Common myeloid progenitor, CD34-positive (primary cell): ENCODE measurements around the gene KIF19.
A peak's percentile ranks its signal among the peaks of the same experiment; 100 is the strongest.

Source experiments
- CTCF ChIA-PET: fragments of 350-600 bp; sonication (Branson Sonifier 250); formaldehyde crosslinking; loops from one replicate; lab custom pipeline; 2021; ENCODE audit warnings: antibody characterized with exemption; lab: Charles Lee
- POLR2A ChIA-PET: fragments of 350-600 bp; sonication (Branson Sonifier 250); formaldehyde crosslinking; loops from one replicate; lab custom pipeline; 2021; ENCODE audit warnings: antibody characterized with exemption; lab: Charles Lee
- DNase-seq, 3 donors: peaks; one replicate each; pipeline versions ENCODE4 v3.0.0 to v3.0.0-alpha.2; 2013
- H3K27ac ChIP-seq, 2 experiments: 1 replicate in 1 of 2; 2 replicates in 1 of 2; pipeline ENCODE4 v1.7.0; 2013; ENCODE audit warnings: inconsistent platforms in 2 of 2, low read length in 2 of 2, mild to moderate bottlenecking in 2 of 2, low read depth in 1 of 2, moderate library complexity in 1 of 2; ENCODE audit not compliant: severe bottlenecking in 2 of 2, insufficient read depth in 1 of 2, poor library complexity in 1 of 2
- H3K27me3 ChIP-seq, 5 experiments: replicated peaks in 2 of 5; 1 replicate in 3 of 5; 2 replicates in 2 of 5; pipeline versions ENCODE4 v1.6.1 to v1.7.0; 2013; ENCODE audit warnings: low read length in 4 of 5, mild to moderate bottlenecking in 2 of 5, moderate library complexity in 2 of 5, inconsistent platforms in 1 of 5; ENCODE audit not compliant: insufficient read depth in 5 of 5, control insufficient read depth in 4 of 5
- H3K36me3 ChIP-seq, 4 experiments: 1 replicate in 2 of 4; 2 replicates in 2 of 4; pipeline versions ENCODE4 v1.6.1 to v1.7.0; 2013; ENCODE audit warnings: low read length in 3 of 4, control low read depth in 1 of 4, mild to moderate bottlenecking in 1 of 4; ENCODE audit not compliant: control insufficient read depth in 4 of 4, insufficient read depth in 4 of 4
- H3K4me1 ChIP-seq, 4 experiments: 1 replicate in 3 of 4; 2 replicates in 1 of 4; pipeline versions ENCODE4 v1.6.1 to v1.7.1; 2013; ENCODE audit warnings: low read length in 3 of 4, mild to moderate bottlenecking in 3 of 4, control low read depth in 1 of 4, inconsistent platforms in 1 of 4, moderate library complexity in 1 of 4; ENCODE audit not compliant: control insufficient read depth in 4 of 4, insufficient read depth in 4 of 4; ENCODE audit errors: control extremely low read depth in 1 of 4
- H3K4me3 ChIP-seq, 7 experiments: 1 replicate in 4 of 7; 2 replicates in 3 of 7; pipeline versions ENCODE4 v1.5.1 to v1.7.0; 2013; ENCODE audit warnings: mild to moderate bottlenecking in 7 of 7, low read length in 6 of 7, moderate library complexity in 6 of 7, inconsistent platforms in 2 of 7, low read depth in 2 of 7, control low read depth in 1 of 7; ENCODE audit not compliant: insufficient read depth in 4 of 7, control insufficient read depth in 1 of 7; ENCODE audit errors: extremely low read depth in 1 of 7
- H3K9me3 ChIP-seq, 5 experiments: 1 replicate in 4 of 5; 2 replicates in 1 of 5; pipeline versions ENCODE4 v1.6.1 to v1.7.1; 2013; ENCODE audit warnings: low read length in 4 of 5, mild to moderate bottlenecking in 2 of 5, inconsistent platforms in 1 of 5, low read depth in 1 of 5, moderate library complexity in 1 of 5; ENCODE audit not compliant: control insufficient read depth in 4 of 5, insufficient read depth in 2 of 5; ENCODE audit errors: control extremely low read depth in 1 of 5
- WGBS: methylation state at CpG from one replicate; pipeline ENCODE4 v1.1.5; 2013; ENCODE audit not compliant: insufficient coverage; 5-methylcytosine and 5-hydroxymethylcytosine counted together

The KIF19 gene

GRCh38 chr17:74362810-74363498, 36.9 kb downstream of the KIF19 start:
- ChIA-PET CTCF (interaction anchor here (0.7 to 18.8 kb wide), 18 partner anchors 7 to 240 kb away, joined by 3 to 185 read pairs (median 4); no protein-coding TSS in a partner anchor), POLR2A (no interaction called here)
- H3K27me3 ChIP-seq: peaks cover 0 to 23% (median 11%) of the 10 kb centered on the region in 5 experiments
- DNase-seq: no peak
- H3K36me3 ChIP-seq: no peaks in the 10 kb centered on the region
- peaks cover 0 to 14% (median 10%) of the 10 kb centered on the region in 4 experiments for H3K4me1 ChIP-seq
- H3K9me3 ChIP-seq: no peaks in the 10 kb centered on the region
- no peak overlapping the region for H3K27ac ChIP-seq
- WGBS: 92% methylated on average over 11 of the region's 14 CpGs
- no peak overlapping the region for H3K4me3 ChIP-seq

DNA sequence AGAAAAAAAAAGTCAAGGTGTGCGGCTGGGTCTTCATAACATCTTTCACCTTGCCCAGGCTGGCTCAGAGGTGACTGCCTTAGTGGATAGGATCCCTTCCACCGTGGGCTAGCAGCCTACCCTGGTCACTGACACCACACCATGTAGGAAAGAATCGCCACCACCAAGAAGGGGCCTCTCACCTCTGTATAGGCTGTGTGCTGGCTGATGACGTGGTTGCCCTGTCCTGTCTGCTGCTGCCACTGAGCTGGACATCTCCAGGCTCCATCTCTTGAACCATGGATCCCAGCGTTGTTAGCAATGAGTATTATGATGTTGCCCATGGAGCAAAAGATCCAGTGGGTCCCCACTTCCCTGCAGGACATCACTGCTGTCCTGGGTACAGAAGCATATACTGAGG, 41.2 kb downstream of the KIF19 start, which contains the start of gene GPR142:
Gene GPR142, plus strand, starts transcription at position 301 of the 400 bp plus-strand sequence. CDS start 2,035 bp downstream, outside the sequence.
- no peak within 1 kb of the TSS for H3K27ac ChIP-seq
- H3K27me3 ChIP-seq: no peaks in the 10 kb centered on the region
- ChIA-PET POLR2A (no interaction called here), CTCF (interaction anchor here (0.5 to 12.3 kb wide), 22 partner anchors 8 to 239 kb away, joined by 3 to 105 read pairs (median 4); no protein-coding TSS in a partner anchor)
- no peak for DNase-seq
- H3K36me3 ChIP-seq: no peaks in the 10 kb centered on the region
- 96% methylated on average over 5 of the region's 5 CpGs for WGBS
- peaks cover 2 to 19% (median 19%) of the 10 kb centered on the region in 4 experiments for H3K4me1 ChIP-seq
- H3K4me3 ChIP-seq: peak within 1 kb of the TSS in 1 of 7 experiments; percentile 43
- H3K9me3 ChIP-seq: no peaks in the 10 kb centered on the region

DNA sequence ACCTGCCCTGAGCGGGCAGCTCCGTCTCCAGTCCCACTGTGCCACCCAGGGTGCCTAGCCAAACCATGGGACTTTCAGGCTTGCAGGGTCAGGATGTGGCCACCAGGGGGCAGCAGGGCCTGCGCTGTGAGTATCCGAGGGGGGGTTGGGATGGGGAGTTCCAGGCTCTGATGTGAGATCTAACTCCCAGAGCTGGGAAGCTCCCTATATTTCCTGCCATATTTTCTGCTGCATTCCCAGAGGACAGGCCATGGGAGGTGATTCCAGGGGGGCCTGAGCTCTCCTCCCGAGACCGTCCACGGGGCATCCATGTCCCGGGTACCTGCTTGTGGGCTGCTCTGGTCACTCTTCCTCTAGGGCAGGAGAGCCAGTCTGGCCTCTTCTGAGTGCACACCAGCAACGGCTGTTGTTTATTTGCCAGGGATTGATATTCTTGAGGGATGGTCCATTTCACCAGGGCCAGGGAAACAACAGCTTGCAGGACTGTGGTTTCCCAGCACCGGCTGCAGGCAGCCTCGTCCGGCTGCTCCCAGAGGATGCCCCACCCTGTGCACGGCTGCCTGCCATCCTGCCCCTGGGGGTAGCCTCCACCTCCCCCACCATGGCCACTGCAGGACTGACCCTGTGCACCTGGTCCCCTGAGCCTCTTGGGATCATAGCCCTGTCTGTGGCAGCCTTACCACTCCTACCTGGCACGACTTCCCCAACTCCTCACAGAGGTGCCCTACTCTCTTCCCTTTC, 42.5 kb downstream of the KIF19 start:
- Histone ChIP-seq H3K36me3 (no peaks in the 10 kb centered on the region), H3K27me3 (no peaks in the 10 kb centered on the region), H3K9me3 (no peaks in the 10 kb centered on the region), H3K4me1 (peaks cover 2 to 17% (median 15%) of the 10 kb centered on the region in 4 experiments), H3K27ac (no peak overlapping the region), H3K4me3 (peak overlapping the region in 3 of 7 experiments; percentile 36 to 60 (median 43))
- POLR2A ChIA-PET: interaction anchor here (0.8 kb wide), 1 partner anchor 164 kb away, joined by 3 read pairs; no protein-coding TSS in a partner anchor
- CTCF ChIA-PET: interaction anchor here (0.7 to 12.3 kb wide), 32 partner anchors 9 to 237 kb away, joined by 3 to 105 read pairs (median 4); partner anchors contain the start of genes CD300A and CD300LB
- 8% methylated on average over 13 of the region's 14 CpGs for WGBS
- DNase-seq: peak; percentile 42 to 56 (median 47)

DNA sequence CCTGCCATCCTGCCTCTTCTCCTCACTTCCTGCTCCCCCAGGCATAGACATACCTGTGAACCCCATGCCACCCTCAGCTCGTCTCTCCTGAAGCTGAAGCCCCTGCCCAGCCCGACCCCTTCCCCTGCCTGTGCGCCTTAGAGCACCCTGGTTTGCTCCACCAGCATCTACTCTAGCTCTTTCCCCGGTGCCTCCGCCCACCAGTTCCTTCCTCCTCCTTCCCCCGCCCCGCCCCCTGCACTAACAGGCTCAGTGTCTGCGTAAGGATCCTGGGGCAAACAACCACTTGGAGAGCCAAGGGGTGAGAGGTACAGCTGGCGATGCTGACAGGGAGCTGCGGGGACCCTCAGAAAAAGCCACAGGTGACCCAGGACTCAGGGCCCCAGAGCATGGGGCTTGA, 43.2 kb downstream of the KIF19 start:
- CTCF ChIA-PET: interaction anchor here (0.9 to 12.3 kb wide), 17 partner anchors 7 to 163 kb away, joined by 3 to 105 read pairs (median 6); partner anchors contain the start of gene BTBD17

DNA sequence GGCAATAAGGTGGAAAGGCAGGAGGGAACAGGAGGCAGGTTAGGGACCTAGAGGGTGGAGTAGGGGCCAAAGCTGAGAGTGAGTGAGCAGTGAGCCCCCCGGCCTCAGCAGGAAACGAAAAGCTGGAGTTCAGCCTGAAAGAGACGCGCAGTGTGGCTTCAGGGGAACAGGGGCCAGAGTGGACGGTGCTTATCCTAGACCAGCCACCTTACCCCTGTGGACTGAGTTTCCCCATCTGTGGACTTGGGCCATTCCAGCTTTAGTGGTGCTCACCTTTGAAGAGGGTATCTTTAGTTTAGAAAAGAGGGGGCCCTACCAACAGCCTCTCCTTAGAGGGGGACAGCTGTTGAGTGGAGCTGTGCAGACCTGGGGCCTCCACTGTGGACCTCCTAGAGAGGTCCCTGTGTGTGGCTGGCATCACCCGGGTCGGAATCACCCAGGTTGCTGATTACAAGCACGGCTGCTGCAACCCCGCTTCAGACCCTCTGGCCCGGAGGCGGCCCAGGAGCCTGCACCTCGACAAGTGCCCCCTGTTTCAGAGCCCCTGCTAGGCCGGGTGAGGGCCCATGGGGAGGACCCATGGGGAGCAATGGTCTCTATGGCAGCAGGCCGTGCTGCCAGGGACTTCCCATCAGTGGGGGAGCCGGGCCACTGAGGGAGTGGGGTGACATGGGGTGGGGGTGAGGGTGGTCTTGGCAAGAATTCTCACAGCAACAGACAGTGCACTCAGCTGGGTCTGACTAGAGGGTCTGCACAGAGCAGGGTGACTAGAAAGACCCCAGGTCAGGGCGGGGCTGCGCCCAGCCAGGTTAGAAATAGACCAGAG, 43.9 kb downstream of the KIF19 start:
- no peaks in the 10 kb centered on the region for H3K27me3 ChIP-seq
- ChIA-PET POLR2A (interaction anchor here (0.6 to 0.7 kb wide), 2 partner anchors 55 to 361 kb away, joined by 4 read pairs; no protein-coding TSS in a partner anchor), CTCF (interaction anchor here (0.5 to 12.3 kb wide), 17 partner anchors 8 to 162 kb away, joined by 3 to 105 read pairs (median 4); partner anchors contain the start of gene BTBD17)
- 85% methylated on average over 13 of the region's 17 CpGs for WGBS
- no peak for DNase-seq
- H3K36me3 ChIP-seq: no peaks in the 10 kb centered on the region
- no peak overlapping the region for H3K27ac ChIP-seq
- H3K4me1 ChIP-seq: peaks cover 2 to 17% (median 15%) of the 10 kb centered on the region in 4 experiments
- H3K9me3 ChIP-seq: no peaks in the 10 kb centered on the region
- H3K4me3 ChIP-seq: peak overlapping the region in 2 of 7 experiments; percentile 43 to 60

More for the DNA sequence above, 43.2 kb downstream of the KIF19 start:
- Histone ChIP-seq H3K9me3 (no peaks in the 10 kb centered on the region), H3K27me3 (no peaks in the 10 kb centered on the region), H3K36me3 (no peaks in the 10 kb centered on the region), H3K4me1 (peaks cover 2 to 17% (median 15%) of the 10 kb centered on the region in 4 experiments), H3K4me3 (peak overlapping the region in 2 of 7 experiments; percentile 43 to 60), H3K27ac (no peak overlapping the region)
- 0% methylated on average over 7 of the region's 10 CpGs for WGBS
- peak; percentile 57 to 82 (median 81) for DNase-seq
- POLR2A ChIA-PET: interaction anchor here (0.6 kb wide), 1 partner anchor 360 kb away, joined by 4 read pairs; no protein-coding TSS in a partner anchor

DNA sequence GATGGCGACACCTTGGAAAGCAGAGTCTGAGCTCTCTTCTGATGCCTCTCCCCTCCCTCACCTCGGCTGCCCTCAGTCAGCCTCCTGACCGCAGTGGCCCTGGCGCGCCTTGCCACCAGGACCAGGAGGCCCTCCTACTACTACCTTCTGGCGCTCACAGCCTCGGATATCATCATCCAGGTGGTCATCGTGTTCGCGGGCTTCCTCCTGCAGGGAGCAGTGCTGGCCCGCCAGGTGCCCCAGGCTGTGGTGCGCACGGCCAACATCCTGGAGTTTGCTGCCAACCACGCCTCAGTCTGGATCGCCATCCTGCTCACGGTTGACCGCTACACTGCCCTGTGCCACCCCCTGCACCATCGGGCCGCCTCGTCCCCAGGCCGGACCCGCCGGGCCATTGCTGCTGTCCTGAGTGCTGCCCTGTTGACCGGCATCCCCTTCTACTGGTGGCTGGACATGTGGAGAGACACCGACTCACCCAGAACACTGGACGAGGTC, 45.7 kb downstream of the KIF19 start:
- Histone ChIP-seq H3K27me3 (no peaks in the 10 kb centered on the region), H3K27ac (no peak overlapping the region), H3K4me3 (no peak overlapping the region), H3K9me3 (no peaks in the 10 kb centered on the region), H3K36me3 (no peaks in the 10 kb centered on the region), H3K4me1 (peaks cover 2 to 17% (median 15%) of the 10 kb centered on the region in 4 experiments)
- DNase-seq: no peak
- POLR2A ChIA-PET: no interaction called here
- 96% methylated on average over 23 of the region's 26 CpGs for WGBS
- CTCF ChIA-PET: interaction anchor here (2.4 to 12.3 kb wide), 2 partner anchors 7 to 10 kb away, joined by 12 to 105 read pairs; partner anchors contain the start of gene BTBD17
